ENCODE results near the gene ERVW-1.
"Not testable (repeated sequence)": the region's sequence is repeated elsewhere in the genome, so short reads cannot be mapped to it uniquely, and the experiment has no call there.

ERVW-1 gene

GRCh38 chr7:92477681-92478080 lies at the start of gene ERVW-1:
Gene ERVW-1, minus strand, starts transcription at chr7:92477946. Its CDS starts 7,565 bp downstream, at chr7:92470381.
- not testable (repeated sequence) for DNase-seq (ENCODE audit: low spot score)

DNA sequence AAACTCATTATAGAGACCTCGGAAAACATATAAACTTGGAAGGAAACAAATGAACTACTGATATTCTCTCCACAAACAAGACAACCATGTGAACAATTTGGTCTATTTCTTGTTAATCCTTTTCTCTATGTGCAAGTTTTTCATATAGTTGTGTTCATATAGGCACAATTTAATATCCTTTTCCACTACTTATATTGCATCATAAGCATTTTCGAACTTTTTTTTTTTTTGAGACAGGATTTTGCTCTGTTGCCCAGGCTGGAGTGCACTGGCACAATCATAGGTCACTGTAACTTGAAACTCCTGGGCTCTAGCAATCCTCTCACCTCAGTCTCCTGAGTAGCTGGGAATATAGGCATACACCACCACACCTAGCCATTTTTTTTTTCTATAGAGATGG lies 45.4 kb upstream of the ERVW-1 start:
- DNase-seq (ENCODE audit: low spot score) = no peak

GRCh38 chr7:92520024-92520423 lies 42.3 kb upstream of the ERVW-1 start:
- no peak for DNase-seq (ENCODE audit: low spot score)

DNA sequence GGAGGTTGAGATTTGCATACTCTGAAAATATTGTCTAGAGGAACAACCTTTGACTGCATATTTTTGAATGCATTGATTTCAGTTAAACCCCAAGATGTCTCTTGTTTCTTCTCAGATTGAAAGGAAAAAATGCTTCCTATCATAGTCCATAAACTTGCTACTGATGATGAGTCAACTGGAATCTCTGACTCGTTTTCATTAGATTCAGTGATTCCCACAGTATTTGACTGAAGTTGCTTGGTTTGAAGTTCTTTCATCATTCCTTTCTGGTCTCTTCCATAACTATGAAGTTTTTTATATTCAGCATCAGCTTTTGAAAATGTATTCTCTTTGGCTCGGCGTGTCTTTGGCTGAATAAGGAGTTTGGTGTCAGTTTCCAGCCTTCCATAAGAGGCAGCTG lies 39.9 kb upstream of the ERVW-1 start:
- DNase-seq (ENCODE audit: low spot score) = no peak

GRCh38 chr7:92513167-92513902 lies 35.6 kb upstream of the ERVW-1 start:
- no peak for DNase-seq (ENCODE audit: low spot score)

DNA sequence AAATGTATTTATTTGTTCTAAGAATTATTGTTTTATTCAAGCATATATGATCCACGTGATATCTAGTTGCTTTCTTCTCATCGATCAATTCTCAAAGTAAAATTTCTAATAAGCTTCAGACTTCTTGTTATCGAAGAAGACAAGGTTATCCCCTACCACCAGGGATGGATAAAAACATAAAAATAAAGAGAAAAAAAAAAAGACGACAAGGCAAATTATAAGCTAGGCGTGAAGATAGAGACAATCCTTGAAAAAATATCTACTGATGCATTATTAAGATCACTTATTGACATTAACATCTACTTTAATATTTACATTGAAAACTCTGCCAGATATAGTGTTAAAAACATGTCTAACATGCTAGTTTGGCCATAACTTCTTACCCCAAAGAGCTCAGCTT lies 31.2 kb upstream of the ERVW-1 start:
- no peak for DNase-seq (ENCODE audit: low spot score)

- DNase-seq (ENCODE audit: low spot score) = no peak
These were observed 28.6 kb upstream of the ERVW-1 start for GRCh38 chr7:92506363-92506762.

DNA sequence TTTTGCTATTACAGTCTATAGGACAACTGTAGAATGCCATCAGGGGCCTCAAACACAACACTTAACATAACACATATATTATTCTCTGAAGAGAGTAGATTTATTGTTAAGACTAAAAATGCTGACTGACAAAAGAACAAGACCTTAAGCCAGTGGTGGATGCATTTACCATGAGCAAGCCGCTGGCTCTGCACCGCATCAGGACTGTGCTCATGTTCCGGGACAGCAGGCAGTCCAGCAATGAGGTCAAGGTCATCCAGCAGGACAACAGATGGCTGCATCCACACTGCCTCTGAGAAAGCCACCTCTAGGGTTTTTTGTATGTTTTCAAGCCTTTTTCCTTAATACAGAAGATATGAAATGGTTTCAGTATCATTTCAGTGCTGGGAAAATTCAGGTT lies 26.8 kb upstream of the ERVW-1 start:
- no peak for DNase-seq (ENCODE audit: low spot score)

GRCh38 chr7:92503767-92504166 lies 26.0 kb upstream of the ERVW-1 start:
- DNase-seq (ENCODE audit: low spot score) = no peak

DNA sequence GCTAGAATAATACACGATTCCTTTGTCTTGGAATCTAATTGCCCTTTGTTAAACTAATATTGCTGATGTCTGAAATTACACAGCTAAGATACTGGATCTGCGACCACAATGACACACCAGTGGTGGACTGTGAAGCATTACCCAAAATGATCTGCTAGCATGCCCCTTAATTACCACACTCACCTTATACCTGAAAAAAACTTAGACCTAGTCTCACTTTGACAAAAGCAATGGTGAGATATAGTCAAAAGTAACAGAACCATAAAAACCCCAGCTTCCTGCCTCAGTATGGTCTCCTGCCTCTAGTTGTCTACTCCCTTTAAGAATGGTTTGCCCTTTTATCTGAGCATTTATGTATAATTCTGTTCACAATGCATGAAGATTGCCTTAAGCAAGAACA lies 20.8 kb upstream of the ERVW-1 start:
- DNase-seq (ENCODE audit: low spot score) = no peak

- DNase-seq (ENCODE audit: low spot score) = no peak
These were observed 19.1 kb upstream of the ERVW-1 start for GRCh38 chr7:92496876-92497275.

DNA sequence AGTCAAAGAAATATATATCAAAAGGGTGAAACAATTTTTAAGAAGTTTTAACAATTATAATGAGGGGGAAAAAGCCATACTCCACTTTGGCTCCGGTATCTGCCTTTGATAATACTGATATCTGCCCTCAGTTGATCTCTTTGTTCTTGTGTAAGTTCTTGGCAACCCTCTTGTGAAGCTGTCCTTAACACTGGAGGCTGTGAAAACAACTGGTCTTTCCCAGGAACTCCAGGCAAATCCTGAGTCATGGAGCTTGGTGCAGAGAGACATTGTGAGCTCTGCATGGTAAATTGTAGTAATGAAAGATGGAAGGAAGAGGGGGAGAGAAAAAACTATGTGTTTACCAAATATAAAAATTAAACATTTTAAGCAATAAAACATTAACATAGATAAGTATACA lies 11.9 kb upstream of the ERVW-1 start:
- no peak for DNase-seq (ENCODE audit: low spot score)

- DNase-seq (ENCODE audit: low spot score) = no peak
These were observed 10.1 kb upstream of the ERVW-1 start for GRCh38 chr7:92487804-92488203.

DNA sequence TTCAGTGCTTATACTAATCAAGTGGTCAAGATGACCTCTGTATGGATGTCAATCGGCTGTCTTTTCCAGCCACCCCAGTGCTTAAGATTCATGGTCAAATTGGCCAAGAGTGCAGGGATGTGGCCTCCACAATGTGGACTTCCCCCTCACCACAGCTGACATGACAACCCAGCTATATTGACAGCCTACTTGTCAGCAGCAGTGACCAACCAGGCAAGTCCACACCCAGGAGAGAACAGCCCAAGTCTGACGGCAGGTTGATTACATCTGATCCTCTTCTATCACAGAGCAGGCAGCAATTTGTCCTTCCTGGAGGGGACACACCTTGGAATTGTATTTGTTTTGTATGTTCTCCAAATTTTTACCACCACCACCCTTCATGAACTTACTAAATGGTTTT lies 8.2 kb upstream of the ERVW-1 start:
- no peak for DNase-seq (ENCODE audit: low spot score)

DNA sequence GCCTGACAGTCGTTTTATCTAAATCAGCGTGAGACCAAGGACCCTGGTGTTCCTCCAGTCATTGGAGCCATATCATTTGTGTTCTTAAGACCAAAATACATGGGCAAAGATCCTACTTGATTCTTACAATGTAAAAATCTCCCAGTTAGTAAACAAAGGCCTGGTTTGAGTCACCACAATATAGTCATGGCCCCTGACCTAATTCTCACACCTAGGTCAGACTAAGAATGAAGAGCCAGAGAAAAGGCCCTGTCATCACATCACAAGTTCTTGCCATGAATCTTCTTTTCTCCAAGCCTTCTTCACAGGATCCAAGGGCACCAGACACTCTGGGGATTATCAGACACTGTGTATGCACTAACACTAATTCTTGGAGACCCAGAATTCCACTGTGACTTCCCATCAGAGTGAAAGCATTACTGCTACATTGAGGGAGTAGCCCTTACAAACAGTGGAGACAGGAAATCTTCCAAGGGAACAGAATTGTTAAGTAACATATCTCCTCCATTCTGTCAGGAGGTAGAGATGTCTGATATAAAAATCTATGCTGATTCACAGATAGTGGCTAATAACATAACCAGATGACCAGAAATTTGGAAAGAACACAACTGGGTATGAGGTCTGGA lies 7.6 kb upstream of the ERVW-1 start:
- no peak for DNase-seq (ENCODE audit: low spot score)

DNA sequence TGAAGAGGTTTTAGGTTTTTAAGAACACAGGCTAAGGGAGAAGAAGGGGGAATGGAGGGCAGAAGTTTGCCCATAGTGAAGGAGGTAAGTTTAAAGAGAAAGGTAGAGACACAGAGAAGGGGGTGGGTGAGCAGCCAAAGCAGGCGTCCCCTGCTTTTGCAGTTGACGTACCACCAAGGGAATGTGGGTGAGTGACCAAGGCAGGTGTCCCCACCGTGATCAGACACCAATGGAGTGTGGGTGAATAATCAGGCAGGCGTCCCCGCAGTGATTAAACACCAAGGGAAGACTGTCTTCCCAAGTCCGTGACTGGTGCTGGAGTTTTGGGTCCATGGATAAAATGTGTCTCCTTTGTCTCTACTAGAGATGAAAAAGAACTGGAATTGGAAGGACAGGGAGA lies 6.5 kb upstream of the ERVW-1 start:
- DNase-seq (ENCODE audit: low spot score) = not testable (repeated sequence)

GRCh38 chr7:92483624-92484023 lies 5.9 kb upstream of the ERVW-1 start:
- not testable (repeated sequence) for DNase-seq (ENCODE audit: low spot score)

DNA sequence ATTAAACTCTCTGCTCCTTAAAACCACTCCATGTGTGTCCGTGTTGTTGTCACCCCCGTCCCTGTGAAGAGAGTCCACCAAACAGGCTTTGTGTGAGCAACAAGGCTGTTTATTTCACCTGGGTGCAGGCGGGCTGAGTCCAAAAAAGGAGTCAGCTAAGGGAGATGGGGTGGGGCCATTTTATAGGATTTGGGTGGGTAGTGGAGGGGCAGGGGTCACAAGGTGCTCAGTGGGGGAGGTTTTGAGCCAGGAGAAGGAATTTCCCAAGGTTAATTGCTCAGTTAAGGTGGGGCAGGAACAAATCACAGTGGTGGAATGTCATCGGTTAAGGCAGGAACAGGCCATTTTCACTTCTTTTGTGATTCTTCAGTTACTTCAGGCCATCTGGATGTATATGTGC lies 1.4 kb upstream of the ERVW-1 start:
- not testable (repeated sequence) for DNase-seq (ENCODE audit: low spot score)

DNA sequence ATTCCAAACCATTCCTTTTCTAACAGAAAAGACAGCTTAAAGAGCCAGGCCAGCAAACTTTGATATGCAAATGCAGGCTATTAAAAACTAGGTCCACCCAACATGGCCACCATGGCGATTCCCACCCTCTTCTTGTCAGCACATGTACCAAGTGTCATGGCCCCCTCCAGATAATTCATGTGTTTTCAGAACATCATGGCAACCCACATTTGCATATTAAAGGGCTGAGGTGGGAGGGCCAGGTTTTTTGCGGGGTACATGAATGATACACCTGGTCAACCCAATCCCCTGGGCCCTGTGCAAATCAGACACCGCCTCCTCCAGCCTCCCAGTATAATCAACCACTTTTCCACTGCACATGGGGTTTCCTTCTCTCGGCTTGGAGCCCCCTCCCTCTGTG lies 965 bp upstream of the ERVW-1 start:
- DNase-seq (ENCODE audit: low spot score) = no peak

DNA sequence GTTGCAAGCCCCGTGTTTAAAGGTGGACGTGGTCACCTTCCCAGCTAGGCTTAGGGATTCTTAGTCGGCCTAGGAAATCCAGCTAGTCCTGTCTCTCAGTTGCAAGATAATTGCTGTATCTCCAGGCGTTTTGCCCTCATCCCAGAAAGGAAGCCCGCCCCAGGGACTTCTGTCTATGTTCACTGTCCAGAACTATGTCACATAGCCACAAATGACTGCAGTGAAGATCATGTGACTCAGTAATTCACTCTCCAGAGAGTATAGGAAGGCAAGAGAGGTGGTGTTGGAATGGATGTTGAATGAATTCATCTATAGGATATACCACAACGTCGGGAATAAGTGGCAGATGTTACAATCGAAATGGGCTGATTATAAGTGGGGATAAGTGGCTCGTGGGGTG lies 349 bp upstream of the ERVW-1 start:
- no peak for DNase-seq (ENCODE audit: low spot score)

GRCh38 chr7:92475851-92476590 lies 1.7 kb downstream of the ERVW-1 start:
- not testable (repeated sequence) for DNase-seq (ENCODE audit: low spot score)

- DNase-seq (ENCODE audit: low spot score) = not testable (repeated sequence)
These were observed 2.4 kb downstream of the ERVW-1 start for GRCh38 chr7:92475261-92475770.

DNA sequence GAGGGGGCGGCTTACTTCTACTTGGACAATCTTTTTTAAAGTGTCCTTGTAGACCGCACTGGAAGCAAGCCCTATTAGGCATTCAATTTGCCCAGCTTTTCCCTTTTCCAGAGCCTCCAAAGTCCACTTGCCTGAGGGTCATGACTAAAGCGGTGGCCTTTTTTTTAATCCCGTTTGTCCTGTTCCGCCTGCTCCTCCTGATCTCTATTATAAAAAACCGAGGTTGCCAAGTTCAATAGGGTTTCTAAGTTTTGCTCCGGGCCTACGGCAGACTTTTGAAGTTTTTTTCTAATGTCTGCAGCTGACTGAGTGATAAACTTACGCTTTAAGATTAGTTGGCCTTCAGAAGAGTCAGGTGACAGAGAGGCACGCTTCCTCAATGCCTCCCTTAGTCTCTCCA lies 3.8 kb downstream of the ERVW-1 start:
- not testable (repeated sequence) for DNase-seq (ENCODE audit: low spot score)
